ENCODE measurements around the gene AHRR. TPM values are rescaled to one million over a fixed set of nuclear protein-coding genes. Genes with fewer than 3 reads are reported as not detected.

AHRR gene
- total and polyA plus RNA-seq, 9 of the 15 experiments (the other 6 are each of a cell fraction or from before 2014, with no cell fraction given): 0.06 to 1.6 (median 0.75) TPM; not detected in 1

DNA sequence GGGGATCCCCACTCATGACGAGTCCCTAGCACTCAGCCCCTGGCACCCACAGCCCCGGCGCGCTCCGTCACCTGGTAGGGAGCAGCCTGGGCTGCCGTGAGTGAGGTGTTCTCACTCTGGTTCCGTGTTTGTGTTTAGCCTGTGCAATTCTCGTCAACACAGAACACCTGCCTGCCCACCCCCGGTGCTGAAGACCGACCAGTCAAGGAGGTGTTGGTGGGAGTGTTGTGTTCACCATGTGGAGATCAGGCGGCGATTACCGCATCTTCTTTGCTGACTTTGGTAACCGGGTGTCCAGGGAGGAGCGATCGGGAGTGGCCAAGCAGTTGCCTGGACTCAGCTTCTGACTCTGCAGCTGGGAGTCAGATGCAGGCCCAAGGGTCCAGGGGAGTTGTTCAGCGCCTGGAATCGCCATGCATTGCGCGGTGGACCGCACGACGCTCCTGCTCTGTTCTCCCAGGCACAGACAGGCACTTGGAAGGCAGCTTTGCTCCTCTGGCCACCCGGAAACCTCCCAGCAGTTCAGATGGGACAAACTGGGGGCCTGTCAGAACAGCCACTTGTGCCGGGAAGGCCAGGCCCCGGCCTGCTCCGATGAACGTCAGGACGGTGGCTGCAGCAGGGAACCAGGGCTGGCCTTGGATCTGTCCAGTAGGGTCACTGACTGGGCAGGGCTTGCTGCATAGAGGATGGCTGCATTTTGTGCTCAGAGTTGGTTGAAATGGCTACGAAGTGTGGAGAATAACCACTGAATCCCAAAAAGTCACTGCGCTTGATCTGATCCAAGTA, 149.6 kb downstream of the AHRR start (continued):
- TF ChIP-seq MGA (IDR thresholded peaks at IDR 0.05): 0 out of 2 replicates have a peak, but pooled peaks have one; percentile 24
- TF ChIP-seq PHF8 (IDR thresholded peaks at IDR 0.05; ENCODE audit: borderline replicate concordance, low read length): peak; percentile 11; the same call in 1 of the 2 replicates
